ENCODE data around the gene ZNF823.

The ZNF823 gene

DNA sequence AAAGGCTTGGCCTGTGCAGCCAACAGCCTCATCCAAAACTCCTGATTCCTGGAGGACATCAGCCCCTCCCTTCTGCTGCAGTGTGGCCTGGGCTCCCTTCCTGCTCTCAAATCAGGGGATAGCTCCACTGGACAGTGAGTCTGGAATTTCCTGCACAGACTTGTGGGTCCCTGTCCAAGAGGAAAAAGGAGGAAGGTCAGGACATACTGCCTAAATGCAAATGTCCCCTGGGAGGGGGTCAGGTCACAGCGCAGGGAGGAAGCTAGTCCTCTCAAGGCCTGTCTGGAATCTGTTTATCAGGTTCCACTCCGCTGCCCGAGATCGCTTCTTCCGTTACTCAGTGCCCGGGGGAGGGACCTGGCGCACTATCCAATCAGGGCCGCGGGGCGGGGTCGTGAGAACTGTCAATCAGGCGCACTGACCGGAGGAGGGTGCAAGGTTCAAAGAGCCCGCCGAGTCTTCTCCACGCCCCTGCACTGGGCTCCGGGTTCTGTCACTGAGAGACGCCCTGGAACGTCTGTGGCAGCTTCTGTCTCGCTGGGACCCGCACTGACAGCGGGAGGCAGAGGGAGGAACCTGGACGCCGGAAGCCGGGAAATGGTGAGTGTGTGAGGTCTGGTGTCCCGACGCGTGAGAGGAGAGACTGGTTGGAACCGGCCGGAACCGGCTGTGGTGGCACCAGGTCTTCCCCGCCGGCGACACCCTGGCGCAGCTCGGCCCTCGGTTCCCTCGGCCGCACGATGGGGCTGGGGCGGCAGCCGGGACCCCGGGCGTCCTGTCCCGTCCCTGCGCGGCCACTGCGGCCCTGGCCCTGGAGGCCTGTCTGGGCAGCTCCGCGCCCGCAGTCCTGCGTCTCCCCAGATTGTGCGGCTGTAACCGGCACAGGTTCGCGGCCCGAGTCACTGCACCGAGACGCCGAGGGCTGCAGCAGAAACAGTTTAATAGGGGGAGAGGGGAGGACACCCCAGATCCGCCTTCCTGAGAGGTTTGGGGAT lies 28.1 kb upstream of the ZNF823 start, which contains the start of gene ZNF441 (continued):
- TF ChIP-seq, protein P1, sequence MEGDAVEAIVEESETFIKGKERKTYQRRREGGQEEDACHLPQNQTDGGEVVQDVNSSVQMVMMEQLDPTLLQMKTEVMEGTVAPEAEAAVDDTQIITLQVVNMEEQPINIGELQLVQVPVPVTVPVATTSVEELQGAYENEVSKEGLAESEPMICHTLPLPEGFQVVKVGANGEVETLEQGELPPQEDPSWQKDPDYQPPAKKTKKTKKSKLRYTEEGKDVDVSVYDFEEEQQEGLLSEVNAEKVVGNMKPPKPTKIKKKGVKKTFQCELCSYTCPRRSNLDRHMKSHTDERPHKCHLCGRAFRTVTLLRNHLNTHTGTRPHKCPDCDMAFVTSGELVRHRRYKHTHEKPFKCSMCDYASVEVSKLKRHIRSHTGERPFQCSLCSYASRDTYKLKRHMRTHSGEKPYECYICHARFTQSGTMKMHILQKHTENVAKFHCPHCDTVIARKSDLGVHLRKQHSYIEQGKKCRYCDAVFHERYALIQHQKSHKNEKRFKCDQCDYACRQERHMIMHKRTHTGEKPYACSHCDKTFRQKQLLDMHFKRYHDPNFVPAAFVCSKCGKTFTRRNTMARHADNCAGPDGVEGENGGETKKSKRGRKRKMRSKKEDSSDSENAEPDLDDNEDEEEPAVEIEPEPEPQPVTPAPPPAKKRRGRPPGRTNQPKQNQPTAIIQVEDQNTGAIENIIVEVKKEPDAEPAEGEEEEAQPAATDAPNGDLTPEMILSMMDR (tag by site-specific recombination; IDR thresholded peaks at IDR 0.05), result no peak
- TF ChIP-seq, protein P2, sequence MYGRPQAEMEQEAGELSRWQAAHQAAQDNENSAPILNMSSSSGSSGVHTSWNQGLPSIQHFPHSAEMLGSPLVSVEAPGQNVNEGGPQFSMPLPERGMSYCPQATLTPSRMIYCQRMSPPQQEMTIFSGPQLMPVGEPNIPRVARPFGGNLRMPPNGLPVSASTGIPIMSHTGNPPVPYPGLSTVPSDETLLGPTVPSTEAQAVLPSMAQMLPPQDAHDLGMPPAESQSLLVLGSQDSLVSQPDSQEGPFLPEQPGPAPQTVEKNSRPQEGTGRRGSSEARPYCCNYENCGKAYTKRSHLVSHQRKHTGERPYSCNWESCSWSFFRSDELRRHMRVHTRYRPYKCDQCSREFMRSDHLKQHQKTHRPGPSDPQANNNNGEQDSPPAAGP (tag by site-specific recombination; IDR thresholded peaks at IDR 0.05), result peak; percentile 54; the same call in 1 of the 2 replicates
- TF ChIP-seq, protein P3, sequence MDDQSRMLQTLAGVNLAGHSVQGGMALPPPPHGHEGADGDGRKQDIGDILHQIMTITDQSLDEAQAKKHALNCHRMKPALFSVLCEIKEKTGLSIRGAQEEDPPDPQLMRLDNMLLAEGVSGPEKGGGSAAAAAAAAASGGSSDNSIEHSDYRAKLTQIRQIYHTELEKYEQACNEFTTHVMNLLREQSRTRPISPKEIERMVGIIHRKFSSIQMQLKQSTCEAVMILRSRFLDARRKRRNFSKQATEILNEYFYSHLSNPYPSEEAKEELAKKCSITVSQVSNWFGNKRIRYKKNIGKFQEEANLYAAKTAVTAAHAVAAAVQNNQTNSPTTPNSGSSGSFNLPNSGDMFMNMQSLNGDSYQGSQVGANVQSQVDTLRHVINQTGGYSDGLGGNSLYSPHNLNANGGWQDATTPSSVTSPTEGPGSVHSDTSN (CRISPR knock-in tag; IDR thresholded peaks at IDR 0.05), result no peak; the same call in 1 of the 2 replicates
- TF ChIP-seq GLI4 (tag by site-specific recombination; IDR thresholded peaks at IDR 0.05), result no peak
- TF ChIP-seq ZNF202 (tag by site-specific recombination; IDR thresholded peaks at IDR 0.05; ENCODE audit: borderline replicate concordance), result no peak
- TF ChIP-seq, protein P4, sequence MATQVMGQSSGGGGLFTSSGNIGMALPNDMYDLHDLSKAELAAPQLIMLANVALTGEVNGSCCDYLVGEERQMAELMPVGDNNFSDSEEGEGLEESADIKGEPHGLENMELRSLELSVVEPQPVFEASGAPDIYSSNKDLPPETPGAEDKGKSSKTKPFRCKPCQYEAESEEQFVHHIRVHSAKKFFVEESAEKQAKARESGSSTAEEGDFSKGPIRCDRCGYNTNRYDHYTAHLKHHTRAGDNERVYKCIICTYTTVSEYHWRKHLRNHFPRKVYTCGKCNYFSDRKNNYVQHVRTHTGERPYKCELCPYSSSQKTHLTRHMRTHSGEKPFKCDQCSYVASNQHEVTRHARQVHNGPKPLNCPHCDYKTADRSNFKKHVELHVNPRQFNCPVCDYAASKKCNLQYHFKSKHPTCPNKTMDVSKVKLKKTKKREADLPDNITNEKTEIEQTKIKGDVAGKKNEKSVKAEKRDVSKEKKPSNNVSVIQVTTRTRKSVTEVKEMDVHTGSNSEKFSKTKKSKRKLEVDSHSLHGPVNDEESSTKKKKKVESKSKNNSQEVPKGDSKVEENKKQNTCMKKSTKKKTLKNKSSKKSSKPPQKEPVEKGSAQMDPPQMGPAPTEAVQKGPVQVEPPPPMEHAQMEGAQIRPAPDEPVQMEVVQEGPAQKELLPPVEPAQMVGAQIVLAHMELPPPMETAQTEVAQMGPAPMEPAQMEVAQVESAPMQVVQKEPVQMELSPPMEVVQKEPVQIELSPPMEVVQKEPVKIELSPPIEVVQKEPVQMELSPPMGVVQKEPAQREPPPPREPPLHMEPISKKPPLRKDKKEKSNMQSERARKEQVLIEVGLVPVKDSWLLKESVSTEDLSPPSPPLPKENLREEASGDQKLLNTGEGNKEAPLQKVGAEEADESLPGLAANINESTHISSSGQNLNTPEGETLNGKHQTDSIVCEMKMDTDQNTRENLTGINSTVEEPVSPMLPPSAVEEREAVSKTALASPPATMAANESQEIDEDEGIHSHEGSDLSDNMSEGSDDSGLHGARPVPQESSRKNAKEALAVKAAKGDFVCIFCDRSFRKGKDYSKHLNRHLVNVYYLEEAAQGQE (tag by site-specific recombination; IDR thresholded peaks at IDR 0.05), result peak; percentile 4; the same call in 1 of the 2 replicates
- TF ChIP-seq ZNF529 (tag by site-specific recombination; IDR thresholded peaks at IDR 0.05; ENCODE audit: insufficient replicate concordance), result no peak
- TF ChIP-seq, protein P5, sequence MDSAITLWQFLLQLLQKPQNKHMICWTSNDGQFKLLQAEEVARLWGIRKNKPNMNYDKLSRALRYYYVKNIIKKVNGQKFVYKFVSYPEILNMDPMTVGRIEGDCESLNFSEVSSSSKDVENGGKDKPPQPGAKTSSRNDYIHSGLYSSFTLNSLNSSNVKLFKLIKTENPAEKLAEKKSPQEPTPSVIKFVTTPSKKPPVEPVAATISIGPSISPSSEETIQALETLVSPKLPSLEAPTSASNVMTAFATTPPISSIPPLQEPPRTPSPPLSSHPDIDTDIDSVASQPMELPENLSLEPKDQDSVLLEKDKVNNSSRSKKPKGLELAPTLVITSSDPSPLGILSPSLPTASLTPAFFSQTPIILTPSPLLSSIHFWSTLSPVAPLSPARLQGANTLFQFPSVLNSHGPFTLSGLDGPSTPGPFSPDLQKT (IDR thresholded peaks at IDR 0.05; ENCODE audit: borderline replicate concordance, low read depth, low read length), result no peak
- TF ChIP-seq, protein P6, sequence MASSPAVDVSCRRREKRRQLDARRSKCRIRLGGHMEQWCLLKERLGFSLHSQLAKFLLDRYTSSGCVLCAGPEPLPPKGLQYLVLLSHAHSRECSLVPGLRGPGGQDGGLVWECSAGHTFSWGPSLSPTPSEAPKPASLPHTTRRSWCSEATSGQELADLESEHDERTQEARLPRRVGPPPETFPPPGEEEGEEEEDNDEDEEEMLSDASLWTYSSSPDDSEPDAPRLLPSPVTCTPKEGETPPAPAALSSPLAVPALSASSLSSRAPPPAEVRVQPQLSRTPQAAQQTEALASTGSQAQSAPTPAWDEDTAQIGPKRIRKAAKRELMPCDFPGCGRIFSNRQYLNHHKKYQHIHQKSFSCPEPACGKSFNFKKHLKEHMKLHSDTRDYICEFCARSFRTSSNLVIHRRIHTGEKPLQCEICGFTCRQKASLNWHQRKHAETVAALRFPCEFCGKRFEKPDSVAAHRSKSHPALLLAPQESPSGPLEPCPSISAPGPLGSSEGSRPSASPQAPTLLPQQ (tag by site-specific recombination; IDR thresholded peaks at IDR 0.05), result peak; percentile 76
- TF ChIP-seq ZNF530 (tag by site-specific recombination; IDR thresholded peaks at IDR 0.05; ENCODE audit: low read depth), result no peak
- TF ChIP-seq, protein P7, sequence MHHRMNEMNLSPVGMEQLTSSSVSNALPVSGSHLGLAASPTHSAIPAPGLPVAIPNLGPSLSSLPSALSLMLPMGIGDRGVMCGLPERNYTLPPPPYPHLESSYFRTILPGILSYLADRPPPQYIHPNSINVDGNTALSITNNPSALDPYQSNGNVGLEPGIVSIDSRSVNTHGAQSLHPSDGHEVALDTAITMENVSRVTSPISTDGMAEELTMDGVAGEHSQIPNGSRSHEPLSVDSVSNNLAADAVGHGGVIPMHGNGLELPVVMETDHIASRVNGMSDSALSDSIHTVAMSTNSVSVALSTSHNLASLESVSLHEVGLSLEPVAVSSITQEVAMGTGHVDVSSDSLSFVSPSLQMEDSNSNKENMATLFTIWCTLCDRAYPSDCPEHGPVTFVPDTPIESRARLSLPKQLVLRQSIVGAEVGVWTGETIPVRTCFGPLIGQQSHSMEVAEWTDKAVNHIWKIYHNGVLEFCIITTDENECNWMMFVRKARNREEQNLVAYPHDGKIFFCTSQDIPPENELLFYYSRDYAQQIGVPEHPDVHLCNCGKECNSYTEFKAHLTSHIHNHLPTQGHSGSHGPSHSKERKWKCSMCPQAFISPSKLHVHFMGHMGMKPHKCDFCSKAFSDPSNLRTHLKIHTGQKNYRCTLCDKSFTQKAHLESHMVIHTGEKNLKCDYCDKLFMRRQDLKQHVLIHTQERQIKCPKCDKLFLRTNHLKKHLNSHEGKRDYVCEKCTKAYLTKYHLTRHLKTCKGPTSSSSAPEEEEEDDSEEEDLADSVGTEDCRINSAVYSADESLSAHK (tag by site-specific recombination; IDR thresholded peaks at IDR 0.05), result no peak
- TF ChIP-seq, protein P8, sequence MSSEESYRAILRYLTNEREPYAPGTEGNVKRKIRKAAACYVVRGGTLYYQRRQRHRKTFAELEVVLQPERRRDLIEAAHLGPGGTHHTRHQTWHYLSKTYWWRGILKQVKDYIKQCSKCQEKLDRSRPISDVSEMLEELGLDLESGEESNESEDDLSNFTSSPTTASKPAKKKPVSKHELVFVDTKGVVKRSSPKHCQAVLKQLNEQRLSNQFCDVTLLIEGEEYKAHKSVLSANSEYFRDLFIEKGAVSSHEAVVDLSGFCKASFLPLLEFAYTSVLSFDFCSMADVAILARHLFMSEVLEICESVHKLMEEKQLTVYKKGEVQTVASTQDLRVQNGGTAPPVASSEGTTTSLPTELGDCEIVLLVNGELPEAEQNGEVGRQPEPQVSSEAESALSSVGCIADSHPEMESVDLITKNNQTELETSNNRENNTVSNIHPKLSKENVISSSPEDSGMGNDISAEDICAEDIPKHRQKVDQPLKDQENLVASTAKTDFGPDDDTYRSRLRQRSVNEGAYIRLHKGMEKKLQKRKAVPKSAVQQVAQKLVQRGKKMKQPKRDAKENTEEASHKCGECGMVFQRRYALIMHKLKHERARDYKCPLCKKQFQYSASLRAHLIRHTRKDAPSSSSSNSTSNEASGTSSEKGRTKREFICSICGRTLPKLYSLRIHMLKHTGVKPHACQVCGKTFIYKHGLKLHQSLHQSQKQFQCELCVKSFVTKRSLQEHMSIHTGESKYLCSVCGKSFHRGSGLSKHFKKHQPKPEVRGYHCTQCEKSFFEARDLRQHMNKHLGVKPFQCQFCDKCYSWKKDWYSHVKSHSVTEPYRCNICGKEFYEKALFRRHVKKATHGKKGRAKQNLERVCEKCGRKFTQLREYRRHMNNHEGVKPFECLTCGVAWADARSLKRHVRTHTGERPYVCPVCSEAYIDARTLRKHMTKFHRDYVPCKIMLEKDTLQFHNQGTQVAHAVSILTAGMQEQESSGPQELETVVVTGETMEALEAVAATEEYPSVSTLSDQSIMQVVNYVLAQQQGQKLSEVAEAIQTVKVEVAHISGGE (tag by site-specific recombination; conservative IDR thresholded peaks at IDR 0.05; ENCODE audit: low read depth), result peak; percentile 90
- no peak for TF ChIP-seq ZNF391 (tag by site-specific recombination; IDR thresholded peaks at IDR 0.05; ENCODE audit: borderline replicate concordance, low read depth)
- TF ChIP-seq ZFP69B (tag by site-specific recombination; IDR thresholded peaks at IDR 0.05), result peak; percentile 67; the same call in 1 of the 2 replicates
- TF ChIP-seq ZNF302 (tag by site-specific recombination; IDR thresholded peaks at IDR 0.05; ENCODE audit: low read depth), result no peak

Measured in HEK293 (cell line).